Activated CD8-positive, alpha-beta memory T cell treated with anti-CD3 and anti-CD28 coated beads, Interleukin-2, amount 50 U/mL, for 24 hours (primary cell): ENCODE measurements around the gene ELMOD3.
"Not testable (repeated sequence)": the region's sequence is repeated elsewhere in the genome, so short reads cannot be mapped to it uniquely, and the experiment has no call there.

Experiments
- DNase-seq: peaks from one replicate; pipeline ENCODE4 v3.0.0-alpha.2; 2020; ENCODE audit errors: extremely low read depth

The ELMOD3 gene

GRCh38 chr2:85371045-85371444 lies 16.5 kb downstream of the ELMOD3 start:
- DNase-seq: no peak

GRCh38 chr2:85376291-85377065 lies 21.9 kb downstream of the ELMOD3 start:
- no peak for DNase-seq

GRCh38 chr2:85377083-85377482 lies 22.5 kb downstream of the ELMOD3 start:
- DNase-seq: no peak

GRCh38 chr2:85378257-85378656 lies 23.7 kb downstream of the ELMOD3 start:
- no peak for DNase-seq

GRCh38 chr2:85380048-85380447 lies 25.5 kb downstream of the ELMOD3 start:
- no peak for DNase-seq

- not testable (repeated sequence) for DNase-seq
Measured at GRCh38 chr2:85383151-85383550, 28.6 kb downstream of the ELMOD3 start.

- no peak for DNase-seq
Measured at GRCh38 chr2:85383850-85384249, 29.3 kb downstream of the ELMOD3 start.

- DNase-seq: no peak
Measured at GRCh38 chr2:85385746-85386145, 31.2 kb downstream of the ELMOD3 start.

GRCh38 chr2:85387754-85388153 lies 33.2 kb downstream of the ELMOD3 start:
- DNase-seq: no peak

- DNase-seq: no peak
Measured at GRCh38 chr2:85388878-85389538, 34.4 kb downstream of the ELMOD3 start.

- peak; percentile 30 for DNase-seq
Measured at GRCh38 chr2:85390941-85391669, 36.5 kb downstream of the ELMOD3 start.

- DNase-seq: no peak
Measured at GRCh38 chr2:85393836-85394235, 39.3 kb downstream of the ELMOD3 start.

- no peak for DNase-seq
Measured at GRCh38 chr2:85394261-85394681, 39.7 kb downstream of the ELMOD3 start.

- DNase-seq: no peak
Measured at GRCh38 chr2:85394976-85395375, 40.4 kb downstream of the ELMOD3 start.

- no peak for DNase-seq
Measured at GRCh38 chr2:85395912-85396475, 41.4 kb downstream of the ELMOD3 start.

- no peak for DNase-seq
Measured at GRCh38 chr2:85396531-85397470, 42.2 kb downstream of the ELMOD3 start.

GRCh38 chr2:85397925-85398331 lies 43.4 kb downstream of the ELMOD3 start:
- no peak for DNase-seq

GRCh38 chr2:85398426-85399182 lies 44.0 kb downstream of the ELMOD3 start:
- DNase-seq: no peak

GRCh38 chr2:85399183-85399455 lies 44.5 kb downstream of the ELMOD3 start:
- no peak for DNase-seq

GRCh38 chr2:85400023-85400422 lies 45.5 kb downstream of the ELMOD3 start:
- no peak for DNase-seq
